Glomerular endothelial cell (primary cell): ENCODE data around the gene SMR3B. TPM values are rescaled to one million over a fixed set of nuclear protein-coding genes. Genes with fewer than 3 reads are reported as not detected.

Source experiments
- DNase-seq: peaks from one replicate; pipeline ENCODE4 v3.0.0-alpha.2; 2011; ENCODE audit warnings: low read depth, low spot score; ENCODE audit errors: extremely low read depth
- total RNA-seq: library from RNA; depleted of rRNA; stranded (reverse); fragments of >200 nt; gene quantifications from 2 replicates; pipeline ENCODE4 v1.2.3, GENCODE V29; 2015

SMR3B gene
- total RNA-seq = not detected in 2 replicates

DNA sequence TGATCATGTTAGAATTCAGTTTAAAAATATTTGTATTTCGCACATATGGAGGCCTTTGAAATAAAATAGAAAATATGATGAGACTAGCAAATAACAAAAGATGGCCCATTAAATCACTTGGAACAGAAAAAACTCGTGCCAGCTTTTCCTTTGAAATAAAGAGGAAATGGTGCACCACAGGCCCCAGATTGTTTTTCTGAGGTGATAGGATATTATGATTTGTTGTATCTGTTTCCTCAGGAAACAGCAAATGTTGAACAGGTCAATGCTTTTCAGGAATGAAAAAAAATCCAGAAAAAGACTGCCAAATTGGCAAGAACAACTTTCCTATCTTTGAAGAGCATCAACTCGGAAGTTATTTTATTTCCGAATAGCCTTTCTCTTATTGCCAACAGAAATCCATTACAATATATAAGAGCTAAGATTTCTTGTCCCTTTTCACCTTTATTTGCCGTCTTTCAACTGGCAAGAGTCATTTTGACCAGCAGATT, at the start of gene SMR3B:
TSS of gene SMR3B (plus strand) at position 441 of the 491 bp plus-strand sequence. CDS start 1,380 bp downstream, outside the sequence.
- no peak for DNase-seq

DNA sequence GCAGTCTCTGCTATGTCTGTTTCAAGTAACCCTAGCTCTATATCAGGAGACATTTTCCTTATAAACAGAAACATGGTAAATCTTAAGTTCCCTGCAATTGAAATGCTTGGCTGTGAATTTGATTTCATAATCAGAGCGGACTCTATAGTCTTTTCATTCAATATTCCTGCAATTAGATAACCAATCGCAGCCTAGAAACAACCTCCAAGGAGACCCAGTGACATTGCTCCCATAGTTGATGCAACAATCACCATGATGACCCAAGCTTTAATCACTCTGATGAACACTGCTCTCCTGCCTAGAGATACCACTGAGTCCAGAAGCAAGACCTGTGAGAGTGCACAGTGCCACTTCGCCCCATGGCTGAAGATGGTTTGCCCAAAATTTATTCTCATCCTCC, 48.2 kb upstream of the SMR3B start, which contains the start of gene CABS1:
TSS of gene CABS1 (plus strand) at position 301 of the 400 bp plus-strand sequence. CDS start at position 360, 59 bp downstream.
- no peak for DNase-seq

DNA sequence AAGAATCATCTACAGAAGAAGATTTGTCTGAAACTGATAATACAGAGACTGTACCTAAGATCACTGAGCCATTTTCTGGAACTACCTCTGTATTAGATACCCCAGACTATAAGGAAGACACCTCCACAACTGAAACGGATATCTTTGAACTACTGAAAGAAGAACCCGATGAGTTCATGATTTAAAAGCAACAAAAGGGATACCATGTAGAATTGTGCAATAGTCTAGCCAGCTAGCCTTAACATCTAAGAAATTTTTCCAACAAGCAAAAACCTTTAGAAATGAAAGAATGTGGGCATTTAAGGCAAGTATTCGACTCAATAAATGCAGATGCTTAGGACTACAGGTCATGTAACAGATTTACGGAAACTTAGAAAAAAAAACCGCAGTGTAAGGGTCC, 46.9 kb upstream of the SMR3B start:
- DNase-seq = no peak

- no peak for DNase-seq
Observed at GRCh38 chr4:70337886-70338420, 45.0 kb upstream of the SMR3B start.

DNA sequence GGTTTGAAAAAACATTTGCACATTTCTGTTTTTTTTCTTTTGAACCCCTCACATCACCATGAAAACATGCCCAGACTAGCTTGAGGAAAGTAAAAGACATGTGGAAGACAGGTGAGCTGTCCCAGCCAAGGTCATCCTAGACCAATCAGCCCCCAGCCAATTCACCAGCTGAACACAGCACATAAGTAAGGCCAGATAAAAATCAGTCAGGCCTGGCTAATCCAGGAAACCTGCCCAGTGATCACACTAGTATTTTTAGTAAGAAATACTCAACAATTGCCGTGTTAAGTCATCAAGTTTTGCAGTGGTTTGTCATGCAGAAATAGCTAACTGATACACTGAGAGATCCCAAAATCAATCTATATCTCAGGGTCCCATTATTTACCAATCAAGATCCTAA, 26.7 kb upstream of the SMR3B start:
- no peak for DNase-seq

GRCh38 chr4:70359115-70359661, 23.7 kb upstream of the SMR3B start:
- DNase-seq = no peak

GRCh38 chr4:70360460-70360859, 22.5 kb upstream of the SMR3B start, which contains the start of gene SMR3A:
SMR3A (plus strand) TSS chr4:70360760; CDS start chr4:70362116, 1,356 bp downstream.
- no peak for DNase-seq

GRCh38 chr4:70364002-70364401, 18.9 kb upstream of the SMR3B start:
- DNase-seq = no peak

DNA sequence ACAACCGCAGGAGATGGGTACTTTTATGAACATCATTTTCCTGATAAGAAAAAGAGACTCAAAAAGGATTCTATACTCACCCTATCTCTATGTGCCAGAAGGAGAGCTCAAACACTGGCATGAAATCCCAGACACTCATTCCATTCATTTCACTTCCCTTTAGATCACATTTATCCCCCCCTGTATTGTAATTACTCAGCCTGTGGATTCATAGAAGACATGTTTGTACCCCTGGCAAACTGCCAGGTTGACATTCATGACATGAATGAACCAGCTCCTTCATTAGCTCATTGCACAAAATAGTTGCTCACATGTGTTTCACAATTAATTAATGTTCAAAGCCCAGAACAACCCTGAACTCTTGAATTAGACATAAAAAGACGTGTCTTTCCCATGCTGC, 17.5 kb upstream of the SMR3B start:
- no peak for DNase-seq

GRCh38 chr4:70367813-70368212, 15.1 kb upstream of the SMR3B start:
- DNase-seq = no peak

DNA sequence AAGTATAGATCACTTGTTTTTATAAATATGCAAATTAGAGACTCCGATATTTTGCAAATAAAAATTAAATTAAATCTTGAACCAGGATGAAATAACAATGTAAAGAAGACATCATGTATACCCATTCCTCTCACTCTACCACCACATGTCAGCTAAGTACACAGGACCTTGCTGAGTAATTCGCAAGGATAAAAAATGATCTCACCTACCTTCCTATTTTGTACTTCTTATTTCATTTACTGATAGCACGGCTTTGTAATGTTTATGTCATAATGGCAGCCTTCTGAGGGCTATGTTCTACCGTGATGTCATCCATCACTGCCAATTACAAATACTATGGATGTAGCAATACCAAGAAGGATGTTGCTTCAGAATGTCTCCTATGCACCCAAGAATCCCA, 10.9 kb upstream of the SMR3B start:
- DNase-seq = no peak

GRCh38 chr4:70372760-70373159, 10.2 kb upstream of the SMR3B start:
- DNase-seq = no peak

DNA sequence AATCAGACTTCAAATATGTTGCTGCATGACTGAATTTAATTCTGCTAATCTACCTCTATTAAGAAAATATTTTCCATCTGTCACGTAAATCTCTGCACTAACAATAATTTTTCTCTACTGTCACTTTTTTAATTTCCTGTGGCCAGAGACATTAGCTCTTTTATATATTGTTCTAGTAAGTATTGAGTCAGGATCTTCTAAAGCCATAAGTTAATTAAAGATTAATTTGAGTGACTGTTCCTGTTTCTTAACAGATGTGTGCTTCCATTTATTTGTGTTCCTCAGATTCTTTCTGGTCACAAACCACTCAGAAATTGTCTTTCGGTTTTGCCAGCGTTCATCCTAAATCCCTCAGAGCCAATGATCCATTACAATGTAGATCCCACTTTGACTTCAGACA, 2.4 kb upstream of the SMR3B start:
- DNase-seq = no peak

DNA sequence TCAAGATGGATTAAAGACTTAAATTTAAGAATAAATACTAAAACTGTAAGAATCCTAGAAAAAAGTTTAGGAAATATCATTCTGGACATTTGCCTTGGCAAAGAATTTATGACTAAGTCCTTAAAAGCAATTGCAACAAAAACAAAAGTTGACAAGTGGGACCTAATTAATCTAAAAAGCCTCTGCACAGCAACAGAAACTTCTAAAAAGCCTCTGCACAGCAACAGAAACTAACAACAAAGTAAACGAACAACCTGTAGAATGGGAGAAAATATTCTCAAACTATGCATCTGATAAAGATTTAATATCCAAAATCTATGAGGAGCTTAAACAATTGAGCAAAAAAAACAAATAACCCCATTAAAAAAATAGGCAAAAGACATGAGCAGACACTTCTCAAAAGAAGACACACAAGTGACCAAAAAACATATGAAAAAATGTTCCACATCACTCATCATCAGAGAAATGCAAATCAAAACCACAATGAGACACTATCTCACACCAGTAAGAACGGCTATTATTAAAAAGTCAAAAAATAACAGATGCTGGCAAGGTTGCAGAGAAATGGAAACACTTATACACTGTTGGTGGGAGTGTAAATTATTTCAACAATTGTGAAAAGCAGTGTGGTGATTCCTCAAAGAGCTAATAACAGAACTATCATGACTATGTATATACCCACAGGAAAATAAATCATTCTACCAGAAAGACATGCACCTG, 9.3 kb downstream of the SMR3B start:
- DNase-seq = no peak

DNA sequence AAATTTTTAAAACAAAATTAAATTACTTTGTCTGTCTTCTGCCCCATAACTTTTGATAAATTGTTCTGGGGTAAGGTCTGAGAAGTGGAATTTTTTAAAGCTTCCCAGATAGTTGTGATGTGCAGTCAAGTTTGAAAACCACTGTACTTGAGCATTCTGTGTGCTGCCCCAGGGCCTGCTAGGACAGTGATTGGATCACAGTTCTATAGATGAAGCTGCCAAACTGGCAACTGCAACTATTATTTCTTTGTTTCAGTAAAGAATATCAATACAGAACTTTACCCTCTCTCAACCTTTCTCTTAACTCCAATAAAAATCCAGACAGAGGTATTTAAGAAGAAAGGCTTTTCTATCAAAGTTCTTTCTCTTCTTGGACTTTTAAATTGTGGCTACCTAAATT, 14.6 kb downstream of the SMR3B start, which contains the start of gene OPRPN:
TSS of gene OPRPN (plus strand) at position 361 of the 400 bp plus-strand sequence. CDS start 1,346 bp downstream, outside the sequence.
- DNase-seq = no peak

GRCh38 chr4:70399319-70399718, 16.4 kb downstream of the SMR3B start:
- DNase-seq = no peak

- no peak for DNase-seq
Observed at GRCh38 chr4:70402762-70403161, 19.8 kb downstream of the SMR3B start.

DNA sequence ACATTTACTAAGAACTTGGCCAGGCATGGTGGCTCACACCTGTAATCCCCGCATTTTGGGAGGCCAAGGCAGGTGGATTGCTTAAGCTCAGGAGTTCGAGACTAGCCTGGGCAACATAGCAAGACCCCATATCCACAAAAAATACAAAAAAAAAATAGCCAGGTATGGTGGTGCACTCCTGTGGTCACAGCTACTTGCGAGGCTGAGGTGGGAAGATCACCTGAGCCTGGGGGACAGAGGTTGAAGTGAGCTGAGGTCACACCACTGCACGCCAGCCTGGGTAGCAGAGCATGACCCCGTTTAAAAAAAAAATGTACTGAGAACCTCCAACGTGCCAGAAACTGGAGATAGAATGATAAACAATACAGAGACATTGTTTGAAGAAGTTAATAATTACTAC, 22.8 kb downstream of the SMR3B start:
- DNase-seq = no peak

- DNase-seq = no peak
Observed at GRCh38 chr4:70425306-70425705, 42.4 kb downstream of the SMR3B start.

DNA sequence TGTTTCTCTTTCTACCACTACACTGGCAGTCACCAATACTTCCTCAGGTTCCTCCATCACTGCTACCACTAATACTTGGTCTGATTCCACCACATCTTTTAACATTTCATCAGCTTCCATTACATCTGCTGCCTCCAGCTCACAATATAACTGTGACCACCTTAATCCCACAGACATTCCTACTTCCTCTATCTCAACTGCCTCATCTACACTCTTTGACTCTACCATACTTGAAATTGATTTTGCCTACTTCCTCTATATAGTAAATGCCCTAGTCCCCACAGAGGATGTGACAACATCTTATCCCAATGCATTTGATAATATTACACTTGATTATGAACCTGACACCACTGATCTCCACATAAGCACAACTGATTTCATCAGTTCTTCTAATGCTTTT, 43.9 kb downstream of the SMR3B start:
- no peak for DNase-seq

- no peak for DNase-seq
Observed at GRCh38 chr4:70437197-70437596, 54.3 kb downstream of the SMR3B start.
